Measurements from ENCODE around the gene ALDH4A1.
"Not testable (repeated sequence)": the region's sequence is repeated elsewhere in the genome, so short reads cannot be mapped to it uniquely, and the experiment has no call there.

ALDH4A1 gene

GRCh38 chr1:18871401-18872070, 30.8 kb downstream of the ALDH4A1 start:
- peaks cover 2% of the 10 kb centered on the region for H3K27me3 Mint-ChIP-seq
- no peak overlapping the region for H3K4me3 Mint-ChIP-seq
- H3K27ac Mint-ChIP-seq = no peak overlapping the region
- no peaks in the 10 kb centered on the region for H3K9me3 Mint-ChIP-seq (ENCODE audit: low read depth)
- H3K4me1 Mint-ChIP-seq (ENCODE audit: low read depth) = no peaks in the 10 kb centered on the region
- H3K36me3 Mint-ChIP-seq = no peaks in the 10 kb centered on the region

GRCh38 chr1:18870957-18871356, 31.4 kb downstream of the ALDH4A1 start:
- Mint-ChIP-seq H3K4me3 (no peak overlapping the region), H3K27ac (no peak overlapping the region), H3K4me1 (ENCODE audit: low read depth) (no peaks in the 10 kb centered on the region), H3K9me3 (ENCODE audit: low read depth) (no peaks in the 10 kb centered on the region), H3K27me3 (peaks cover 2% of the 10 kb centered on the region), H3K36me3 (no peaks in the 10 kb centered on the region)

DNA sequence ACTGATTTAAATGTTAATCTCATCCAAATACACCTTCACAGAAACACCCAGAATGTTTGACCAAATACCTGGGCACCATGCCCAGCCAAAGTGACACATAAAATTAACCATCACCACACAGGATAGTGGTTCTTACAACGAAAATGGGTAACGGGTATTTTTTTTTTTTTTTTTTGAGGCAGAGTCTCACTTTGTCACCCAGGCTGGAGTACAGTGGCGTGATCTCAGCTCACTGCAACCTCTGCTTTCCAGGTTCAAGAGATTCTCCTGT, 31.8 kb downstream of the ALDH4A1 start:
- not testable (repeated sequence) for H3K4me1 Mint-ChIP-seq (ENCODE audit: low read depth); H3K4me3 Mint-ChIP-seq; H3K27me3 Mint-ChIP-seq; H3K36me3 Mint-ChIP-seq; H3K27ac Mint-ChIP-seq; H3K9me3 Mint-ChIP-seq (ENCODE audit: low read depth)

GRCh38 chr1:18869847-18870594, 32.3 kb downstream of the ALDH4A1 start:
- peaks cover 2% of the 10 kb centered on the region for H3K27me3 Mint-ChIP-seq
- no peak overlapping the region for H3K27ac Mint-ChIP-seq
- no peaks in the 10 kb centered on the region for H3K36me3 Mint-ChIP-seq
- no peaks in the 10 kb centered on the region for H3K4me1 Mint-ChIP-seq (ENCODE audit: low read depth)
- no peak overlapping the region for H3K4me3 Mint-ChIP-seq
- no peaks in the 10 kb centered on the region for H3K9me3 Mint-ChIP-seq (ENCODE audit: low read depth)

GRCh38 chr1:18868801-18869424, 33.4 kb downstream of the ALDH4A1 start:
- Mint-ChIP-seq H3K27ac (no peak overlapping the region), H3K27me3 (peaks cover 2% of the 10 kb centered on the region), H3K36me3 (no peaks in the 10 kb centered on the region)

DNA sequence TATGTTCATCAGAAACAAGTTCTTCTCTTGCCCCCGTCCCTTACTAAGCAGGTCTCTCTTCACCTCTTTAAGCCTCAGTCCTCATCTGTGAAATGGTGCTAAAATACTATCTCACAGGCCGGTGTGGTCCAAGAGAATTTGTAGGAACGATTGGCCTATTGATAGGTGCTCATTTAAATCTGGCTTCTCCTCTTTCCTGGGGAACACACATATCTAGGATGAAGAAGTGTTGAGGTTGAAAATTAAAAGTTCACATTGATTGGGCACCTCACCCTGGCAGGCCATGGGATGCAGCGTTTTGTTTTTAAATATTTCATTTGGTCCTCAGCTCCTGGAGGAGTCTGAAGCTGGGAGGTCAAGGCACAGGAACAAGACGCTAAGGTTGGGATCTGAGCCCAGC, 34.0 kb downstream of the ALDH4A1 start:
- Mint-ChIP-seq H3K4me3 (no peak overlapping the region), H3K27me3 (peaks cover 2% of the 10 kb centered on the region), H3K4me1 (ENCODE audit: low read depth) (no peaks in the 10 kb centered on the region), H3K27ac (no peak overlapping the region), H3K9me3 (ENCODE audit: low read depth) (no peaks in the 10 kb centered on the region), H3K36me3 (no peaks in the 10 kb centered on the region)

More at GRCh38 chr1:18868801-18869424, 33.4 kb downstream of the ALDH4A1 start:
- Mint-ChIP-seq H3K4me3 (no peak overlapping the region), H3K9me3 (ENCODE audit: low read depth) (no peaks in the 10 kb centered on the region), H3K4me1 (ENCODE audit: low read depth) (no peaks in the 10 kb centered on the region)

DNA sequence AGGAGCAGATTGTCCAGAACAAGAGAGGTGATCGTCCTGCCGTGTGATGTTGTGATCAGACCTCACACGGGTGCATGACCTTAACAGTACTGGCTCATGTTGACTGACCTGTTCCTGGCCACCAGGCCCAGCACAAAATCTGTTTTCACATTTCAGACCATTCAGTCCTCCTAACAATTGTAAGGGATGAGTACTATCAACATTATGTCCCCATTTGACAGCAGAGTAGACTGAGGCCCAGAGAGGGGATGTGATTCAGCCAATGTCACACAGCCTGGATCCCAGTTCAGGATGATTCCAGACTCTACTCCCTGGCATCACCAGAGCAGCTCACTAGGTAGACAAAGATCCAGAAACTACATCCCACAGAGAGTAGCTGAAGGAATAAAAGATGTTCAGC, 35.5 kb downstream of the ALDH4A1 start:
- Mint-ChIP-seq H3K27me3 (peaks cover 3% of the 10 kb centered on the region), H3K9me3 (ENCODE audit: low read depth) (no peaks in the 10 kb centered on the region), H3K36me3 (no peaks in the 10 kb centered on the region), H3K4me1 (ENCODE audit: low read depth) (no peaks in the 10 kb centered on the region), H3K27ac (no peak overlapping the region), H3K4me3 (no peak overlapping the region)

DNA sequence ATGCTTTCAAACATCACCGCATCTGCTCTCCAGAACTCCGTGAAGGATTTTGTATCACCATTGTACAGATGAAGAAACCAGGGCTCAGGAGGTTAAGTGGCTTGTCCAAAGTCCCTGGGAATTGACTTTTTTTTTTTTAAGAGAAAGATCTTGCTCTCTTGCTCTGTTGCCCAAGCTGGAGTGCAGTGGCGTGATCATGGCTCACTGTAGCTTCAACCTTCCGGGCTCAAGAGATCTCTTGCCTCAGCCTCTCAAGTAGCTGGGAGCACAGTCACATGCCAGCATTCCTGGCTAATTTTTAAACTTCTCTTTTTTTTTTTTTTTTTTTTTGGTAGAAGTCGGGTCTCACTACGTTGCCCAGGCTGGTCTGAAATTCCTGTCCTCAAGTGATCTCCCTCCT, 36.0 kb downstream of the ALDH4A1 start:
- no peaks in the 10 kb centered on the region for H3K4me1 Mint-ChIP-seq (ENCODE audit: low read depth)
- no peaks in the 10 kb centered on the region for H3K9me3 Mint-ChIP-seq (ENCODE audit: low read depth)
- no peaks in the 10 kb centered on the region for H3K36me3 Mint-ChIP-seq
- H3K27me3 Mint-ChIP-seq = peaks cover 4% of the 10 kb centered on the region
- no peak overlapping the region for H3K4me3 Mint-ChIP-seq
- no peak overlapping the region for H3K27ac Mint-ChIP-seq

GRCh38 chr1:18865176-18865575, 37.2 kb downstream of the ALDH4A1 start:
- Mint-ChIP-seq H3K27ac (no peak overlapping the region), H3K4me1 (ENCODE audit: low read depth) (no peaks in the 10 kb centered on the region), H3K36me3 (no peaks in the 10 kb centered on the region), H3K27me3 (peaks cover 4% of the 10 kb centered on the region), H3K9me3 (ENCODE audit: low read depth) (no peaks in the 10 kb centered on the region), H3K4me3 (no peak overlapping the region)

- H3K9me3 Mint-ChIP-seq (ENCODE audit: low read depth) = no peaks in the 10 kb centered on the region
- H3K27ac Mint-ChIP-seq = no peak overlapping the region
- H3K36me3 Mint-ChIP-seq = no peaks in the 10 kb centered on the region
- no peak overlapping the region for H3K4me3 Mint-ChIP-seq
- peaks cover 1% of the 10 kb centered on the region for H3K27me3 Mint-ChIP-seq
- H3K4me1 Mint-ChIP-seq (ENCODE audit: low read depth) = no peaks in the 10 kb centered on the region
These were observed 40.8 kb downstream of the ALDH4A1 start for GRCh38 chr1:18861590-18861989.

- Mint-ChIP-seq H3K4me1 (ENCODE audit: low read depth) (no peaks in the 10 kb centered on the region), H3K36me3 (no peaks in the 10 kb centered on the region), H3K27me3 (peaks cover 1% of the 10 kb centered on the region), H3K9me3 (ENCODE audit: low read depth) (no peaks in the 10 kb centered on the region), H3K27ac (no peak overlapping the region), H3K4me3 (no peak overlapping the region)
These were observed 41.3 kb downstream of the ALDH4A1 start for GRCh38 chr1:18861082-18861481.

- Mint-ChIP-seq H3K27me3 (peaks cover 1% of the 10 kb centered on the region), H3K9me3 (ENCODE audit: low read depth) (no peaks in the 10 kb centered on the region), H3K27ac (no peak within 1 kb of the TSS), H3K36me3 (no peaks in the 10 kb centered on the region), H3K4me1 (ENCODE audit: low read depth) (no peaks in the 10 kb centered on the region), H3K4me3 (no peak within 1 kb of the TSS)
These were observed 42.8 kb downstream of the ALDH4A1 start, which contains the start of gene TAS1R2 for GRCh38 chr1:18859560-18859959. TAS1R2 (minus strand) TSS chr1:18859660; CDS start chr1:18859660, 0 bp downstream.

DNA sequence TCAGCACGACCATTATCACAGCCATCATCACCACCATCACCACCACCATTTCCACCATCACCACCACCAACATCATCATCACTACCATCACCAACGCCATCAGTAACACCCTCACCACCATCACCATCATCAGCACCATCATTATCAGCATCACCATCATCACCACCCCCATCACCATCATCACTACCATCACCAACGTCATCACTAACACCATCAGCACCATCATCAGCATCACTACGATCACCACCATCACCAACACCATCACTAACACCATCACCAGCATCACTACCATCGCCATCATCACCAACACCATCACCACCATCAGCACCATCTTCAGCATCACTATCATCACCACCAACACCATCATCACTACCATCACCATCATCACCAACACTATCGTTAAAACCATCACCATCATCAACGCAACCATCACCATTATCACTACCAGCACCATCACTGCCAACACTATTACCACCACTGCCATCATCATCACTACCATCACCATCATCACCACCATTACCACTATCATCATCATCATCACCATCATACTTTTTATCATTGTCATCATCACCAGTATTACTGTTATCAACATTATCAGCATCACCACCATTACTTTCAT, 44.2 kb downstream of the ALDH4A1 start:
- no peaks in the 10 kb centered on the region for H3K36me3 Mint-ChIP-seq
- no peaks in the 10 kb centered on the region for H3K4me1 Mint-ChIP-seq (ENCODE audit: low read depth)
- H3K27me3 Mint-ChIP-seq = peaks cover 1% of the 10 kb centered on the region
- no peak overlapping the region for H3K4me3 Mint-ChIP-seq
- H3K9me3 Mint-ChIP-seq (ENCODE audit: low read depth) = no peaks in the 10 kb centered on the region
- no peak overlapping the region for H3K27ac Mint-ChIP-seq

DNA sequence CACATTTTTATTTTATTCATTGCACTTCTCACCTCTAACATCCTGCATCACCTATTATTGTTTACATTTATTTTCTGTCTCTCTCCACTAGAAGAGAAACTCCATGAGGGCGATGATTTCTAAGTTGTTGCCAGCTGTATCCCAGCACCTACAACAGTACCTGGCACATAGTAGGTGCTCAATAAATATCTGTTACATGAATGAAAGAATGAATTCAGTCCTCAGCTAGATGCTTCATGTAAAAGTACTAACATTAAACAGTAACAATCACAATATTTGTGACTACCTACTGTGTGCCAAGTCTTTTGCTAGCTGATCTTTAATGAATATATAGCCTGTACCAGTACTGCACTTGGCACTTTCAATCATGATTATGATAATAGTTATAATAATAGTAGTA, 45.9 kb downstream of the ALDH4A1 start:
- Mint-ChIP-seq H3K4me1 (ENCODE audit: low read depth) (no peaks in the 10 kb centered on the region), H3K27ac (no peak overlapping the region), H3K9me3 (ENCODE audit: low read depth) (no peaks in the 10 kb centered on the region), H3K36me3 (no peaks in the 10 kb centered on the region), H3K27me3 (no peaks in the 10 kb centered on the region), H3K4me3 (no peak overlapping the region)

GRCh38 chr1:18855573-18855972, 46.8 kb downstream of the ALDH4A1 start:
- H3K9me3 Mint-ChIP-seq (ENCODE audit: low read depth) = no peaks in the 10 kb centered on the region
- no peak overlapping the region for H3K4me3 Mint-ChIP-seq
- no peaks in the 10 kb centered on the region for H3K27me3 Mint-ChIP-seq
- H3K4me1 Mint-ChIP-seq (ENCODE audit: low read depth) = no peaks in the 10 kb centered on the region
- H3K36me3 Mint-ChIP-seq = no peaks in the 10 kb centered on the region
- no peak overlapping the region for H3K27ac Mint-ChIP-seq
